ENCODE data around the gene RFT1. TPM values are rescaled to one million over a fixed set of nuclear protein-coding genes. Genes with fewer than 3 reads are reported as not detected.

RFT1 gene
- total and polyA plus RNA-seq, 2 of the 13 experiments (the other 11 are each of a cell fraction or from before 2014, with no cell fraction given): 23.2 to 37.0 TPM

DNA sequence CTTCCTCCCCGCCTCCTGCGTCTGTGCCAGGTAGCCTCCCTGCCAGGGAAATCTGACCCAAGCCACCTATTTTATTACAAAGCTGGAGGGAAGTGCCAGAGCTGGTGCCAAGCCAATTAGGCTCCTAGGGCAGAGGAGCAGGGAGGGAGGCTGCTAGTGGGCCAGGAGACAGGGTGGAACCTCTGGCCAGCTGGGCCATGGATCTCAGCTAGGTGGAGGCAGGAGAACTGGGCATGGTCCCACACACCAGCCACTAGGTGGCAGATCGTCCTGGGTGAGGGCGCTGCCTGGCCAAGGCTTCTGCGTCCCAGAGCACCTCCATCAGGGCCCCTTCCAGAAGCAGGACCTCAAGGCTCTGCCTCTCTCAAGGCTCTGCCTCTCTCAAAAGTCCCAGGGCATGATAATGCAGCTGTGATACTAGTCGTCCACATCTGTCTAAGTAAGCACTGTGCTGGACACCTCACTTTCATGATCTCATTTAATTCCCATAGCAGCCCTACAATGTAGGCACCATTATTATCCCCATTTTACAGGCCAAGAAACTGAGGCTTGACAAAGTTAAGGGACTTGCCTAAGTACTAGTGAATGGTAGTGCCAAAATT is 4.5 kb upstream of the RFT1 start (continued):
- TF ChIP-seq, protein P1, sequence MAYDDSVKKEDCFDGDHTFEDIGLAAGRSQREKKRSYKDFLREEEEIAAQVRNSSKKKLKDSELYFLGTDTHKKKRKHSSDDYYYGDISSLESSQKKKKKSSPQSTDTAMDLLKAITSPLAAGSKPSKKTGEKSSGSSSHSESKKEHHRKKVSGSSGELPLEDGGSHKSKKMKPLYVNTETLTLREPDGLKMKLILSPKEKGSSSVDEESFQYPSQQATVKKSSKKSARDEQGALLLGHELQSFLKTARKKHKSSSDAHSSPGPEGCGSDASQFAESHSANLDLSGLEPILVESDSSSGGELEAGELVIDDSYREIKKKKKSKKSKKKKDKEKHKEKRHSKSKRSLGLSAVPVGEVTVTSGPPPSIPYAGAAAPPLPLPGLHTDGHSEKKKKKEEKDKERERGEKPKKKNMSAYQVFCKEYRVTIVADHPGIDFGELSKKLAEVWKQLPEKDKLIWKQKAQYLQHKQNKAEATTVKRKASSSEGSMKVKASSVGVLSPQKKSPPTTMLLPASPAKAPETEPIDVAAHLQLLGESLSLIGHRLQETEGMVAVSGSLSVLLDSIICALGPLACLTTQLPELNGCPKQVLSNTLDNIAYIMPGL (CRISPR knock-in tag; IDR thresholded peaks at IDR 0.05; ENCODE audit: borderline replicate concordance in 1 of 2, low read depth in 1 of 2): peak; percentile 45 to 60; a peak in 2 of 4 replicates
- TF ChIP-seq ZNF563 (CRISPR knock-in tag; IDR thresholded peaks at IDR 0.05): no peak
- TF ChIP-seq, protein P2, sequence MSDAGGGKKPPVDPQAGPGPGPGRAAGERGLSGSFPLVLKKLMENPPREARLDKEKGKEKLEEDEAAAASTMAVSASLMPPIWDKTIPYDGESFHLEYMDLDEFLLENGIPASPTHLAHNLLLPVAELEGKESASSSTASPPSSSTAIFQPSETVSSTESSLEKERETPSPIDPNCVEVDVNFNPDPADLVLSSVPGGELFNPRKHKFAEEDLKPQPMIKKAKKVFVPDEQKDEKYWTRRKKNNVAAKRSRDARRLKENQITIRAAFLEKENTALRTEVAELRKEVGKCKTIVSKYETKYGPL (CRISPR knock-in tag; IDR thresholded peaks at IDR 0.05): no peak
- 0 out of 2 replicates have a peak, but pooled peaks have one; percentile 23 for TF ChIP-seq KAT8 (CRISPR knock-in tag; IDR thresholded peaks at IDR 0.05)
- TF ChIP-seq ZNF451 (CRISPR knock-in tag; IDR thresholded peaks at IDR 0.05): no peak
- TF ChIP-seq MED13 (CRISPR knock-in tag; IDR thresholded peaks at IDR 0.05): no peak
- TF ChIP-seq FOSL2 (CRISPR knock-in tag; IDR thresholded peaks at IDR 0.05): 0 out of 2 replicates have a peak, but pooled peaks have one; percentile 21
- peak; percentile 71; the same call in 1 of the 2 replicates for TF ChIP-seq HNRNPL (IDR thresholded peaks at IDR 0.05; ENCODE audit: low read depth, low read length)
- 0 out of 2 replicates have a peak, but pooled peaks have one; percentile 34 for TF ChIP-seq ZBTB7B (CRISPR knock-in tag; IDR thresholded peaks at IDR 0.05)
- TF ChIP-seq ZKSCAN5 (CRISPR knock-in tag; IDR thresholded peaks at IDR 0.05): no peak
- TF ChIP-seq, protein P3, sequence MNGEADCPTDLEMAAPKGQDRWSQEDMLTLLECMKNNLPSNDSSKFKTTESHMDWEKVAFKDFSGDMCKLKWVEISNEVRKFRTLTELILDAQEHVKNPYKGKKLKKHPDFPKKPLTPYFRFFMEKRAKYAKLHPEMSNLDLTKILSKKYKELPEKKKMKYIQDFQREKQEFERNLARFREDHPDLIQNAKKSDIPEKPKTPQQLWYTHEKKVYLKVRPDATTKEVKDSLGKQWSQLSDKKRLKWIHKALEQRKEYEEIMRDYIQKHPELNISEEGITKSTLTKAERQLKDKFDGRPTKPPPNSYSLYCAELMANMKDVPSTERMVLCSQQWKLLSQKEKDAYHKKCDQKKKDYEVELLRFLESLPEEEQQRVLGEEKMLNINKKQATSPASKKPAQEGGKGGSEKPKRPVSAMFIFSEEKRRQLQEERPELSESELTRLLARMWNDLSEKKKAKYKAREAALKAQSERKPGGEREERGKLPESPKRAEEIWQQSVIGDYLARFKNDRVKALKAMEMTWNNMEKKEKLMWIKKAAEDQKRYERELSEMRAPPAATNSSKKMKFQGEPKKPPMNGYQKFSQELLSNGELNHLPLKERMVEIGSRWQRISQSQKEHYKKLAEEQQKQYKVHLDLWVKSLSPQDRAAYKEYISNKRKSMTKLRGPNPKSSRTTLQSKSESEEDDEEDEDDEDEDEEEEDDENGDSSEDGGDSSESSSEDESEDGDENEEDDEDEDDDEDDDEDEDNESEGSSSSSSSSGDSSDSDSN (CRISPR knock-in tag; IDR thresholded peaks at IDR 0.05): peak; percentile 51
- TF ChIP-seq RAD21 (CRISPR knock-in tag; IDR thresholded peaks at IDR 0.05): peak; percentile 91
- TF ChIP-seq TOE1 (CRISPR knock-in tag; IDR thresholded peaks at IDR 0.05): no peak
- TF ChIP-seq ZBTB3 (CRISPR knock-in tag; IDR thresholded peaks at IDR 0.05; ENCODE audit: borderline replicate concordance, low read depth): no peak
- no peak for TF ChIP-seq PRMT3 (CRISPR knock-in tag; IDR thresholded peaks at IDR 0.05; ENCODE audit: borderline replicate concordance, low read depth)
- no peak for TF ChIP-seq ZNF414 (CRISPR knock-in tag; IDR thresholded peaks at IDR 0.05)
- peak; percentile 29; the same call in 1 of the 2 replicates for TF ChIP-seq ZNF768 (CRISPR knock-in tag; IDR thresholded peaks at IDR 0.05)
- TF ChIP-seq MIXL1 (CRISPR knock-in tag; IDR thresholded peaks at IDR 0.05): no peak
- TF ChIP-seq NFIB (CRISPR knock-in tag; IDR thresholded peaks at IDR 0.05; ENCODE audit: borderline replicate concordance): no peak
- TF ChIP-seq ZMYM3 (CRISPR knock-in tag; IDR thresholded peaks at IDR 0.05): peak; percentile 75
- TF ChIP-seq, protein P4, sequence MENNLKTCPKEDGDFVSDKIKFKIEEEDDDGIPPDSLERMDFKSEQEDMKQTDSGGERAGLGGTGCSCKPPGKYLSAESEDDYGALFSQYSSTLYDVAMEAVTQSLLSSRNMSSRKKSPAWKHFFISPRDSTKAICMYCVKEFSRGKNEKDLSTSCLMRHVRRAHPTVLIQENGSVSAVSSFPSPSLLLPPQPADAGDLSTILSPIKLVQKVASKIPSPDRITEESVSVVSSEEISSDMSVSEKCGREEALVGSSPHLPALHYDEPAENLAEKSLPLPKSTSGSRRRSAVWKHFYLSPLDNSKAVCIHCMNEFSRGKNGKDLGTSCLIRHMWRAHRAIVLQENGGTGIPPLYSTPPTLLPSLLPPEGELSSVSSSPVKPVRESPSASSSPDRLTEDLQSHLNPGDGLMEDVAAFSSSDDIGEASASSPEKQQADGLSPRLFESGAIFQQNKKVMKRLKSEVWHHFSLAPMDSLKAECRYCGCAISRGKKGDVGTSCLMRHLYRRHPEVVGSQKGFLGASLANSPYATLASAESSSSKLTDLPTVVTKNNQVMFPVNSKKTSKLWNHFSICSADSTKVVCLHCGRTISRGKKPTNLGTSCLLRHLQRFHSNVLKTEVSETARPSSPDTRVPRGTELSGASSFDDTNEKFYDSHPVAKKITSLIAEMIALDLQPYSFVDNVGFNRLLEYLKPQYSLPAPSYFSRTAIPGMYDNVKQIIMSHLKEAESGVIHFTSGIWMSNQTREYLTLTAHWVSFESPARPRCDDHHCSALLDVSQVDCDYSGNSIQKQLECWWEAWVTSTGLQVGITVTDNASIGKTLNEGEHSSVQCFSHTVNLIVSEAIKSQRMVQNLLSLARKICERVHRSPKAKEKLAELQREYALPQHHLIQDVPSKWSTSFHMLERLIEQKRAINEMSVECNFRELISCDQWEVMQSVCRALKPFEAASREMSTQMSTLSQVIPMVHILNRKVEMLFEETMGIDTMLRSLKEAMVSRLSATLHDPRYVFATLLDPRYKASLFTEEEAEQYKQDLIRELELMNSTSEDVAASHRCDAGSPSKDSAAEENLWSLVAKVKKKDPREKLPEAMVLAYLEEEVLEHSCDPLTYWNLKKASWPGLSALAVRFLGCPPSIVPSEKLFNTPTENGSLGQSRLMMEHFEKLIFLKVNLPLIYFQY (CRISPR knock-in tag; IDR thresholded peaks at IDR 0.05; ENCODE audit: borderline replicate concordance): no peak
